Measurements from ENCODE around the gene HYOU1. TPM values are rescaled to one million over a fixed set of nuclear protein-coding genes. Genes with fewer than 3 reads are reported as not detected.

The HYOU1 gene
- total and polyA plus RNA-seq, 2 of the 8 experiments (the other 6 are each of a cell fraction or from before 2014, with no cell fraction given), result 239 to 295 TPM

- no peak for TF ChIP-seq KDM5A (IDR thresholded peaks at IDR 0.05; ENCODE audit: low read length)
- TF ChIP-seq FOSL1 (IDR thresholded peaks at IDR 0.05; ENCODE audit: insufficient read depth, low read depth, low read length), result no peak
- no peak for TF ChIP-seq EP300 (IDR thresholded peaks at IDR 0.05; ENCODE audit: borderline replicate concordance in 1 of 2, low read depth in 2 of 2, low read length in 2 of 2)
- TF ChIP-seq SAP30 (IDR thresholded peaks at IDR 0.05; ENCODE audit: insufficient read depth, insufficient replicate concordance, low read length), result no peak
- no peak for TF ChIP-seq KDM1A (IDR thresholded peaks at IDR 0.05; ENCODE audit: borderline replicate concordance, low read length)
Observed at GRCh38 chr11:118998822-118999221, 58.2 kb downstream of the HYOU1 start (continued).

All from H1 (cell line).